ENCODE results near the gene ROR1. TPM values are rescaled to one million over a fixed set of nuclear protein-coding genes. Genes with fewer than 3 reads are reported as not detected.

The ROR1 gene
- total RNA-seq, 2 donors from 2014 or later = 5.7 to 14.7 TPM

DNA sequence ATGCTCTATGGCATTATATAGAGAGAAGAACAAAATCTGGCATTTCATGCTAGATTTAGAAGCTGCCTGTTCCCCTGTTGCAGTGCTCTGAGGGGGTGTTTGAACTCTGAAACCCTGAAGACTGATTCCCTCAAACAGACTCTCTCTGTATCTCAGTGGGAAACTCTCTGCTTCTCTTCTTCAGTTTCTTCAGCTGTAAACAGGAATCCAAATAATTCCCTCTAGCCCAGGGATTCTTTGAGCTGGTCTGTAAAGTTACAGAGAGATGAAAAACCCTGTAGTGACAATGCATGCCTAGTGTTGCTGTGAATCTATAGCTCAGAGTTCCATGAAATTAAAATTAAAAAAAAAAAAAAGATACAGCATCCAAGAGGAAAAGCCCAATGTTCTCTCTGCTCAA lies 17.0 kb upstream of the ROR1 start:
- no peak for DNase-seq
- no peak for ATAC-seq
- intact Hi-C loops (cut with DNase I) = no loop called here

DNA sequence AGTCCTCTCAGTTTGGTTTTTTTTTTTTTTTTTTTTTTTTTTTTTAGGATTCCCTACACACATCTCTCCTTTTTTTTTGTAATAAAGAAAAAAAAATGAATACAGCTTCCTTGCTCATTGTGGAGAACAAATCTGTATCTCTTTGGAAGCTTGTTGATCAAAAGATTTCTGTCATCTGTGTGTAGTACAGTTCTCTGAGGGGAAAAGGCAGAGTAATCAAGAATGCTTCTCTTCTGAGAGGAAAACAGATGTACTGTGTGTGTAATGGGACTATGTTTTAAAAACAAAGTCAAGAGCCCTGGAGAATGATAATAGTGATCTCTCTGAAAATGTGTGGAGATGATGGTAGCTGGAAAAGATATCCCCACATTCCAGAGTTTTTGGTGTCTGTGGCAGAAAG lies 16.5 kb upstream of the ROR1 start:
- no peak for ATAC-seq
- DNase-seq = no peak
- intact Hi-C loops (cut with DNase I) = no loop called here

DNA sequence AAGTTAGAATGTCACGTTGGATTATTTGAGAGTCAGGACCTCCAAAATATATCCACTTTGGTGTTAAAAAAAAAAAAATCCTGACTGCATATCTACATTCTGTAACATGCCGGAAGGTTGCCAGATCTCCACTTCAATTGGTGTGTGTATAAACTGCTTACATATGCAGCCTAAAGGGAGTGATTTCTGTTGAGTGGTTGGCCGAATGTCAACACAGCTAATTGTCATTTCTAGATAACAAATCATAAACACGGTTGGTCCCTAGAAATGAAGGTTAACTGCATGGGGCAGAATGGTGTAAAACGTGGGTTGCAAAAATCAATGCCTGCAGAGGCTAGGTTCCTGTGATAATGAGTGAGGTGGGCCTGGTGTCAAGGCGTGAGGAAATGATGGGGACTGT lies 15.0 kb upstream of the ROR1 start:
- DNase-seq = no peak
- intact Hi-C loops (cut with DNase I) = no loop called here
- ATAC-seq = no peak

DNA sequence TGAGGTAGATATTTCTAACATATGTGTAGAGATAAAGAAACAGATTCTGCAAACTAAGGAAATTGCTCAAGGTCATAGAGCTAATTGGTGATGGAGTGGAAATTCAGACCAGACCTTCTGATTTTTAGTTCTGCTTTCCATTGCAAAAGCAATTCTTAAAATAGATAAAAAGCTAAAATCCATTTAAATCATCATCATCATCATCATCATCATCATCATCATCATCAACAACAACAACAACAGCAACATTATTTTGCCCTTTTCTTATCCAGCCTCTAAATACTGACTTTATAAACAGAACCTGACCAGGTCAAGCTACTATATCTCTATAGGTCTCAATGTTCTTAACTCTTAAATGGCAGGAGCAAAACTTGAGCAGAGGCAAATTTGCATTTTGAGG lies 14.0 kb upstream of the ROR1 start:
- intact Hi-C loops (cut with DNase I) = no loop called here
- DNase-seq (no peak), ATAC-seq (no peak)

DNA sequence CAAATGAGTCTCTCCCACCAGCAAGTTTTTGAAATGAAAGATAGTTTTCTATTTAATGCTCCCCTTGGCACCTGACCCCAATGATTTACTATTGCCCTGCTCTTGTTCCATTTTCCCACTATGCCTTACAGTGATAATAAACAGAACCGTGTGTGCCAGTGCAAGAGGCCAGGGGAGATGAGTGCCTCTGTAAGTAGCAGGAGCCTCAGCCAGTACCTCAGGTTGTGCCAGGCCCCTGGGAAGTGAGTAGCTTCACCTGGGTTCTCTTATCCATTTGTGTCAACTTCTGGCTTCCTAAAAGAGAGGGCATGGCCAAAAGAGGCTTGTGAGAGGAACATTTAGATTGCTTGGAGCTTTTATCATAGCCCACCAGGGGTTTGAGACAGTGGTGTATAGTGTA lies 3.4 kb upstream of the ROR1 start:
- DNase-seq (no peak), ATAC-seq (no peak)
- intact Hi-C loops (cut with DNase I) = loop anchor here in 1 of 2 donors (5.0 kb wide), 3 partner anchors 78 to 362 kb away; no protein-coding TSS in a partner anchor

DNA sequence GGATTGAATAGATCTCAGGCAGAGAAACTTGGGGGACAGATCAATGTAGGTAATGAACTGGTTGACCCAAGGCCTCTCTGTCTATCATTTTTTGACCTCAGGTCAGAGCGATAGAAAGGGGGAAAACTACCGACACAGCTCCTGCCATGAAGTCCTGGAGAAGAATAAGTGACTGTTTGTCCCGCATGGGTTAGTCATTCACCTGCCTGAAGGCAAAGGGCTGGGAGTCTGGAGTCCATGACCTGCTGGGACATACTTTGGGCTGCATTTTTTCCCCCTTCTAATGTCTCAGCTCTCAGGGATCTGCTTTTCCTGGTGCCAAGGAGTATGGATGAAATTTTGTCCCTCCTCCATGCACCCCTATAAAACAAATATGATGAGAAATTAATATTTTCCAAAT lies 1.6 kb upstream of the ROR1 start:
- intact Hi-C loops (cut with DNase I) = loop anchor here in 1 of 2 donors (5.0 kb wide), 3 partner anchors 80 to 360 kb away; no protein-coding TSS in a partner anchor
- no peak for DNase-seq
- no peak for ATAC-seq

DNA sequence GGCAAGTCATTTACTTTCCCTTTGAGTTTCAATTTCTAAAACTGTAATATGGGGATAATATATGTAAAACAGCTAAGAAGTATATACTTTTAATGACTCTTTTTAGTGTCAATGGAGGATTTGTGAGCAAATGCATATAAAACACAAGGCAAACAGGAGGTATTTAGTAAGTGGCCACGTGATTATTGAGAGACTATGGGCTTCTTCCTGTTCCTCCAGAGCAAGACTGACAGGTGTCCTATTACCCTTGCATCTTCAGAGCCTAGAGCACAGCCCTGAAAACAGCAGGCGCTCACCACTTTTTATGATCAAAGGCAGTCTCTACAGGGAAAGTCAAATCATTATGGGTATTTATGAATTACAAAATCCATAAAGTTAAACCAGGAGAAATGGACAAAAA lies 941 bp upstream of the ROR1 start:
- intact Hi-C loops (cut with DNase I) = loop anchor here in 1 of 2 donors (5.0 kb wide), 3 partner anchors 81 to 359 kb away; no protein-coding TSS in a partner anchor

DNA sequence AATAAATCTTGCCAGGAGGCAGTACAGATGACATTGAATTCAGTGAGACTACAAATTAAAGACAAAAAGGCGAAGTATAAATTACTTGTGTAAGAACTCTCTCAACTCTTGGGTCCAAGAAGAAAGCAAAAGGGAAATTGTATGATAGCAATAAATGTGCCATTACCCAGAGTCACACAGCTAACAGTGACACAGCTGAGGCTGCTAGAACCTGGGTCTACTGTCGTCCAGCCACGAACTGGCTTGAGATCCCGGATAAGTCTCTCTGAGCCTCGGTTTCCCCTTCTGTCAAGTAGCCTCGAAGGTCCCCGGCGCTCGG lies 362 bp upstream of the ROR1 start:
- no peak for ATAC-seq

More for the DNA sequence above, 941 bp upstream of the ROR1 start:
- DNase-seq (no peak), ATAC-seq (no peak)

DNA sequence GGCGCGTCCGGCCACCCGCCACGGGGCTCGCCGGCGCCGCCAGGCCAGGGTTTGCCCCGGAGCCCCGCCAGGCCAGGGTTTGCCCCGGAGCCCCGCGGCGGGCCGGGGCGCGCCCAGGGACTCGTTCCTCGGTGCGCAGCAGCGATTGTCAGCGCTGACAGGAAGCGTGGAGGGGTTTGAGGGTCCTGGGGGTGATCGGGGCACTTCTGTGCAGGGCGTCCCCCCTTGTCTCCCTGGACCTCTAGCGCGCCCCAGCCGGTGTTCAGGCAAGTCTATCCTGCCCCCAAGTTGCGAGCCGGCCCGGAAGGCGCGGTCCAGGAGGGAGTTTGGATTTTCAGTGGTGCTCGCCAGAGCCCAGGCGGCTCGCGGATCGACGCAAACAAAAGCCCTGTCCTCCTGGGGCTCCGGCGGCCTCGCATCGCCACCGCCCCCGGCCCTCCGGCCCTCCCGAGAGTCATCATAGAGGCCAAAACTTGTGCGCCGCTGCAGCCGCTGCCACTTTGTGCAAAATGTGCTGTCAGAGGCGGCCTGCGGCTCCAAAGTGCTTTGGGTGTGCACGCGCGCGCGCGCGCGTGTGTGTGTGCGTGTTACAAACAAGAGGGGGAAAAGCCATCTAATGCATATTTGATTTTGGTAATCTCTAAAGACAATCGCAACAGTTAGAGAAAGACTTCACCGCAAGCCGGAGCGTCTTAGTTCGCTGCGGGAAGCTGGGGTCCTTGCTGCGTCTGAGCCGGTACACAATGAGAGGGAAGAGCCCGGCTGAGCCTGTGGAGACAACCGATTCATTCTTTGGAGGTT lies 1.0 kb downstream of the ROR1 start:
- DNase-seq (peak; percentile 47), ATAC-seq (peak; percentile 28 to 44)
- intact Hi-C loops (cut with DNase I) = loop anchor here in 1 of 2 donors (5.0 kb wide), 3 partner anchors 83 to 357 kb away; no protein-coding TSS in a partner anchor

More for the DNA sequence above, 362 bp upstream of the ROR1 start:
- DNase-seq = no peak
- intact Hi-C loops (cut with DNase I) = loop anchor here in 1 of 2 donors (5.0 kb wide), 3 partner anchors 81 to 359 kb away; no protein-coding TSS in a partner anchor

DNA sequence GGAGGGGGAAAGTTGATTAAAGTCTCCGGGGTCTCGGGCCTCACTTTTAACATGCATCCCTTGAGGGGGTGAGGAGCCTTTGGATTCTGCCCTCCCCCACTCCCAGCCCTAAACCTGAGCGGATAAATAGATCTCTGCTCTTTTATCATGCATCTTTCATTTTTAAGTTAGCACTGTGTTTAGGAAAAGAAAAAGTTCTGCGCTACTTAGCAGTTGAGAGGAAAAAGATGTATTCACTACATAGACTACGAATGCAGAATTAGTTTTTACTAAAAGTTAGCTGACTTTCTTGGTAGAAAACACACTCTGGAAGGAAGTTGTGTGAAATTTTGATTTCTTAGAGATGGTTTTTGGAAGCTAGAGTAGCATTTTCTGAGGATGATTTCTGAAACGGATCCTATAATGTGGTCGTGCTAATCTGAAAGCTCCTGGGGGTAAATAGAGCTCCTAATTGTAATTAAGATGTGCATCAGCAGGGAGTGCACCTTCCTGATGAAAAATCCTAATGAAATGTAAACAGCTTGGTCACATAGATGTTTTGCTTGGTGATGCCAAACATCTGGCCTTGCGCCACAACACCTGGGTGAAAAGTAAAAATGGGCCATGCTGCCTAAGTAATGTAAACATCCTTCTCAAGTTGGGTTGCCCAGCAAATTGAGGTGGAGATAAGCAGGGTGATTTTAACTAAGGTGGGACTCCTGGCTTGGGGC lies 1.8 kb downstream of the ROR1 start:
- DNase-seq = no peak
- intact Hi-C loops (cut with DNase I) = no loop called here
- no peak for ATAC-seq

DNA sequence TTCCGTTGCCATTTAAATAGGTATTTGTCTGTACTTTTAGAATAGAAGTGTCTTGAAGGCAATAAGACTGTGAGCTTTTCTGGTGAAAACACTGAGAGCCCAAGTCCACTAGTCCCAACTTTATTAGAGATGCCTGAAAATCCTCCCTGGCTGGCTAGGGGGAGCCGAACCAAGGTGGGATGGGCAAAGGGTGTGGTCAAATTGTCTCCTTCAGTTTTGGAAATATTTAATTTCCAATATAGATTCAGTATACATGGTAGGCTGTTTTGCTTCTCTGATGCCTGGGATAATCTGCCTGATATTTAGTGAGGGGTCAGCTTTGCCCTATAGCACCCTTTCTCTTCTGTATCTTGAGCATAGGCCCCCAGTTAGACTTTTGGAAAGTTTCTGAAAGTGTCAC lies 3.5 kb downstream of the ROR1 start:
- intact Hi-C loops (cut with DNase I) = no loop called here
- DNase-seq (no peak), ATAC-seq (no peak)

DNA sequence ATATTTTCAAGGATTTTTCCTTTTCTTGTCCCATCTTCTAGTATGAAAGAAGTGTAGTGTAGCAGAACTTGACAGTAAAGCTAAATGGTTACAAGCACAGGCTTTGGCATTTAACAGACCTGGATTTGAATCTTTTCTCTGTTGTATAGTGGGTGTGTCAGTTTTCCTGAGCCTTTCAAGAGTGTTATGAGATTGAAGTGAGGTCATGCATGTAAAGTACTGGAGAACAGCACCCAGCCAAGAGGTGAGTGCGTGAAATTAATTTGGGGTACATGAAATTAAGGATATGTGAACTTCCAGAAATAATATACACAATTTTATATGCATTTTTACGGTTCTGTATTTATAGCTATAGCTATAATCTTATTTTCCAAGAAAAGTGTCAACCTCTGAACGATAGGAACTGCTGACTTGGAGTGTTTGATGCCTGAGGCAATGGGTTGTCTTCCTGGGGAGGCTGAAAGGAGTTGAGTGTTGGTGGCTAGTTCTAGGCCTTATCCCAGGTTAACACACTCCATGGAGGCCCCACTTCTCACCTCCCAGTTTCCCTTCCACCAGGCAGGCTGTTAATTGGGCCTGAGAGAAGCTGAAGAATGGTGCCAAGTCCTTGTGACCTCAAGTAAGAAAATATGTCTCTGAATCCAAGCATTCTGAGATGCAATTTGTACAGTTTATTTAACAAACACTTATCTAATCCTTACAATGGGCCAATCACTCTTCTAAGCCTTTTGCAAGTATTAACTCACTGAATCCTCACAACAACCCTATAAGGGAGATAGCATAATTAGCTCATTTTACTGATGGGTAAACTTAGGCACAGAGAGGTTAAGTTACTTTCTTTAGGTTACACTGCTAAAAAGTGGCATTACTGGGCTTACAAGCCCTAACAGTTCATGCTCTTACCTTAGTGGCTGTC lies 4.4 kb downstream of the ROR1 start:
- intact Hi-C loops (cut with DNase I) = no loop called here
- no peak for DNase-seq
- no peak for ATAC-seq

DNA sequence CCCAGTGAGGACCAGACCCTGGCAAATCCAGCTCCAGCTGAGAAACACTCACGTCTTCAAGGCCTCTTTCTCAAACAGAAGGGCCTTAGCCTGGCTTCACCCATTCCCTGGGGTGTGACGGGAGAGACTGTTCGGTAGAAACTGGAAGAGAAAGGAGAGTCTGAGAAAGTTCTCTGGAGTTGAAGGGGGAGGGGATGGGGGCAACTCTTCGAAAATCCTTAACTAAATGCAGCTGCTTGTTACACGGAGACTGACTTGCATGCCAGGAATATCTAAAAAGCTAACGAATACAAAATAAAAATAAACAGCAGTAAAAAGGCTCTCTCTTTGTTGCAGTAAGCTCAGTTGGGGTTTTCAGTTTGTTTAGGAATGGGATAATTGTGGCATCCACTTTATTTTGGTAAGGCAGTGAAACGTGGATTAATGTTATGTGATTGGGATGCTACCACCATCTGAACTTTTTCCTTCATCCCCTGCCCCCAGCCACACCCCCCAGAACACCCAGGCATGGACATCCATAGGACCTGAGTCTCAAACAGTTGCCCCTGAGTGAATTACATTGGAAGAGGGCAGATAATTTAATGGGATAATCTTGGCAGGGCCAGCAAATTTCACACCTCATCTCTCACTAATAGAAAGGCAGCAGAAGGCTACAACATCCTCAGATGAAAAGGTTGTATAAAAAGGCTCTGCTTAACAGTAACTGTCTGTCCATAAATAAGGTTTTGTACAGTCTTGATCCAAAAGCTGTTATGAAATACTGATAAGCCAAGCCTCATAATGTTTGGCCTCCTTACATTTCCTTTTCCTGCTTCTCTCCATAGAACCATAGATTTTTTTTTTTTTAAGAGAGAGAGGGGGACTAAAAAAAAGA lies 5.8 kb downstream of the ROR1 start:
- ATAC-seq (peak in 1 of 2 donors; percentile 34), DNase-seq (no peak)
- intact Hi-C loops (cut with DNase I) = loop anchor here in 1 of 2 donors (10.0 kb wide), 1 partner anchor 135 kb away; no protein-coding TSS in a partner anchor

DNA sequence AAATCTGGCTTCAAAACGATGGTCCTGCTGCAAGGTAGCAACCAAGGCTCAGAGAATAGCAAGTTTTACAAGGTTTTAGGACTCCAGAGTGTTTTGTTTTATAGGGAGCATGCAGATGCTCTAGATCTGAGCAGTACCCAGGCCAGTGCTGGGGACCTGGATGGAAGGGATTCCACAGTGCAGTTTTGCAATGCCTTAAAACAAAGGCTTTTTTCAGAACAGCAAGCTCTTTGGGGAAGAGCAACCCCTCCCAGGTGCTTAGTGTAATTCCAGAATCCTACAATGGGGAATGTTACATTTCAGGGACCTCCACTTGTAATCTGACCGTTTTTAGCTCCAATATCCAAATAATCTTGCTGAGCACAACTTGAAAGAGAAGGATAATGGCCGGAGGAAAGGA lies 6.7 kb downstream of the ROR1 start:
- no peak for ATAC-seq
- intact Hi-C loops (cut with DNase I) = loop anchor here in 1 of 2 donors (10.0 kb wide), 1 partner anchor 134 kb away; no protein-coding TSS in a partner anchor

DNA sequence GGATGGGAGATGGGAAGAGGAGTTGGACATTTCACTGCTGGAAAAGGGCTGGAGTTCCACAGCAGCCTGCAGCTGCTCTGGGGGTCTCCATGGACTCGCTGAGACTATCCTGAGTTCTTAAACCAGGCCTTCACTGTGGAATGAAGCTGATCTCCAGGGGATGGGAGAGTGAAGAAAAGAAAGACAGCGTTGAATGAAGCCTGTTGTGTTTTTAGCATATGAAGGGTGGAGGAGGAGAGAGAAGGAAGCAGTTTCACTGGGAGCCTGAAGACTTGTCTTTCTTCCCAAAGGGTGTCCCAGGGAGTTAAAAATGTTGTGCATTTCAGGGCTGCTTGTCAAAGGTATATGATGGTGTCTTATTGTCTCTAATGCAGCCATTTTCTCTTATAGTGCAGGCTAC lies 9.2 kb downstream of the ROR1 start:
- ATAC-seq (no peak), DNase-seq (no peak)
- intact Hi-C loops (cut with DNase I) = loop anchor here in 1 of 2 donors (10.0 kb wide), 1 partner anchor 132 kb away; no protein-coding TSS in a partner anchor

More for the DNA sequence above, 6.7 kb downstream of the ROR1 start:
- DNase-seq = no peak

DNA sequence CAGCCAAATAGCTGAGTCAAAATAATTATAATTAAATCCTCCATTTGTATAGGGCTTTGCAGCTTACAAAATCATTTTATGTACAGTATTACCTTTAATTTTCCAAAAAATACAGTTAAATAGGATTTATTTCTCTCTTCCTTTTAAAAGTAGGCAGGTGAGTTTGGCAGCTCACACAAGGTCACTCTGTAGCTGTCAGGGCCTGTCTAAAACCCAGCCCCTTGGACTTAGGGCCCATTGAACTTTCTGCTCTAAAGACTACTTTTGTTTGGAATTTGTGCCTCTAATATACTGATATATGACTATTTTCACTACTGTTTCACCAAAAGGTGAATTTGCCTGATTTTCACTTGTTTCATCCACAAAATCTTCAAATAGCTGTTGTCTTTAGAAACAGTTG lies 10.3 kb downstream of the ROR1 start:
- intact Hi-C loops (cut with DNase I) = loop anchor here in 1 of 2 donors (10.0 kb wide), 1 partner anchor 131 kb away; no protein-coding TSS in a partner anchor
- ATAC-seq (no peak), DNase-seq (no peak)

DNA sequence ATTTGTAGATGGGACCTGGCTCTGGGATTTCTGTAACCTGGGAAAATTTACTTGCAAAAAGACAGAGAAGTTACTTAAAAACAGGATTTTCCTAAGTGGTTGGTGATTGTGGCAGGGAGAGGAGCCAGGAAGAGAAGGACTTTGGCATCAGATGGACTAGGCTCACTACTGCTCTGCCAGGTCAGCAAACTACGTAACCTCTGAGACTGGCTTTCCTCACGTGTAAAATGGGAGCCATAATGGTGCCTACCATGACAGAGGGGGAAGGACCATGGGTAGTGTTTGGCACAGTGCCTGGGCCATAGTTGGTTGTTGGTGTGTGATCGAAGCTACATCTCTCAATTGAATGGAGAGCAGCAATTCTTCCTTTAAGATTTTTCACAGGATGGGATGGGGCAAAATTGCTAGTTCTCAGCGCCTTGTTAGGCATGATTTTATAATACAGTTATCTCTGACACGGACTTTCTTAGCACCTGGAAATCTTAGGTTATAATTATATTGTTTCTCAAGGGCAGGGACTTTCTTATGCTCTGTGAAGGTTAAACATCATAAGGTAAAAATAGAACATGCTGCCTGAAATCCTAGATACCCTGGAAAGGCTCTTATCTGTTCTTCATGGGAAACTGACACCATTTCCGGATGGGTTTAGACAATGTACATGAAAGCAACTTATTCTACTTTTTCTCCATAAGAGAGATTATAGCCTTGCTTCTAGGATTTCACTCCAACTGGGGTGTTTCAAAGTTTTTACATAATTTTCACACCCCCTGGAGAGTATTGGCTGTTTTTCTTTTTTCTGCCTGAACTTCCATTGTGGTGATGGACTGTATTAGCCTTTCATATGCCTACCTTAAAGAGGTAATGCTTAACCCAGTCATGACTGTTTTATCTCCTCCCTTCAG lies 10.9 kb downstream of the ROR1 start:
- ATAC-seq = no peak
- intact Hi-C loops (cut with DNase I) = loop anchor here in 1 of 2 donors (10.0 kb wide), 1 partner anchor 130 kb away; no protein-coding TSS in a partner anchor
- no peak for DNase-seq
